OCI-LY1 (cell line): Measurements from ENCODE around the gene TADA1.

Source experiments
- EZH2 ChIP-seq: fragments of 200-600 bp; sonication (generic), shearing (Covaris generic); IDR thresholded peaks from 2 replicates; pipeline ENCODE4 v1.8.0; 2017; ENCODE audit warnings: borderline replicate concordance, mixed run types, mild to moderate bottlenecking, antibody characterized with exemption, low read length, moderate library complexity, mixed read lengths
- TF ChIP-seq, protein P1 (sequence below): fragments of 200-600 bp; sonication (generic), shearing (Covaris generic); IDR thresholded peaks from 2 replicates; pipeline ENCODE4 v1.5.1; 2017; ENCODE audit warnings: mild to moderate bottlenecking, antibody characterized with exemption, low read length, moderate library complexity, mixed read lengths

DNA sequence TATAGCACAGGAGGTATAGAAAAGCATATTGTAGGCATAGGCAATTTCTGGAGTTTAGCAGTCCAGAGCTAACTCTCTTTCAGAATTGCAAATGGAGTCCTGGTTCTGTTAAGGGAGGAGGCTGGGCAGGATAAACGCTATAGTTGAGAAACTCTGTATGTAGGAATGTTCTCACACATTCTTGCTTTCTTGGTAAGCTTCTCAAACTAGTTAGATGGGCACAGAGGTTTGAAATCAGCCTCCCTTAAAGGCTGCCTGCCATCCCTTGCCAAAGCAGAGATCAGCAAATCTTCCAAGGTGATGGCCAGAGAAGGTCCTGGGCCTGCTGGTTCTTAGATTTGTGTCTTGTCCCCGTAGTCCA is 42.9 kb upstream of the TADA1 start:
- TF ChIP-seq, protein P1, sequence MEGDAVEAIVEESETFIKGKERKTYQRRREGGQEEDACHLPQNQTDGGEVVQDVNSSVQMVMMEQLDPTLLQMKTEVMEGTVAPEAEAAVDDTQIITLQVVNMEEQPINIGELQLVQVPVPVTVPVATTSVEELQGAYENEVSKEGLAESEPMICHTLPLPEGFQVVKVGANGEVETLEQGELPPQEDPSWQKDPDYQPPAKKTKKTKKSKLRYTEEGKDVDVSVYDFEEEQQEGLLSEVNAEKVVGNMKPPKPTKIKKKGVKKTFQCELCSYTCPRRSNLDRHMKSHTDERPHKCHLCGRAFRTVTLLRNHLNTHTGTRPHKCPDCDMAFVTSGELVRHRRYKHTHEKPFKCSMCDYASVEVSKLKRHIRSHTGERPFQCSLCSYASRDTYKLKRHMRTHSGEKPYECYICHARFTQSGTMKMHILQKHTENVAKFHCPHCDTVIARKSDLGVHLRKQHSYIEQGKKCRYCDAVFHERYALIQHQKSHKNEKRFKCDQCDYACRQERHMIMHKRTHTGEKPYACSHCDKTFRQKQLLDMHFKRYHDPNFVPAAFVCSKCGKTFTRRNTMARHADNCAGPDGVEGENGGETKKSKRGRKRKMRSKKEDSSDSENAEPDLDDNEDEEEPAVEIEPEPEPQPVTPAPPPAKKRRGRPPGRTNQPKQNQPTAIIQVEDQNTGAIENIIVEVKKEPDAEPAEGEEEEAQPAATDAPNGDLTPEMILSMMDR, result no peak
- TF ChIP-seq EZH2, result no peak
